Measurements from ENCODE around the gene INVS.

DNA sequence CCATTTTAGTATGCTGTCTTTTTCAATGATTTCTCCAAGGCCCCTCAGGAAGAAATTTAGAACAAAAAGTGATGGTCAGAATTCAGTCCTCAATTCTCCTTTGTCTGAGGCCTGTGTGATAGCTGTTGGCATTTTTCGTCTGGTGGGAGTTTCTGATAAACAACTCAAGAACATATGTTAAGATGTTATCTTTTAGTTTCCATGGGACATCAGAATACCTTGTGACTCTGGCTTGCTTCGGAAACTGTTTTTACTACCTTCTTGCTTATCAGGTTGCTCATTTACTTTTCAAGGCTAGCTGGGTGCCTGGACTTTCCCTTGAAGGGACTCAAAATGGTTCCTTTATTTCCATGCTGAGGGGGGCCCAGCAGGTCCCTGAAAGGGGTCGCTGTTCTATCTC lies 97.2 kb downstream of the INVS start:
- TF ChIP-seq SYNCRIP (IDR thresholded peaks at IDR 0.05; ENCODE audit: insufficient read depth, low read depth, low read length) (no peak), POLR2AphosphoS5 (IDR thresholded peaks at IDR 0.05; ENCODE audit: low read depth, low read length) (no peak), BRD4 (CRISPR knock-in tag; IDR thresholded peaks at IDR 0.05) (no peak), ZNF589 (CRISPR knock-in tag; conservative IDR thresholded peaks at IDR 0.05) (no peak), HNRNPL (IDR thresholded peaks at IDR 0.05; ENCODE audit: low read depth, low read length) (no peak), HCFC1 (IDR thresholded peaks at IDR 0.05; ENCODE audit: low read depth, low read length) (no peak), KLF16 (CRISPR knock-in tag; IDR thresholded peaks at IDR 0.05) (no peak), JUNB (CRISPR knock-in tag; IDR thresholded peaks at IDR 0.05; ENCODE audit: borderline replicate concordance) (no peak), TAF1 (CRISPR knock-in tag; IDR thresholded peaks at IDR 0.05) (no peak), SP4 (CRISPR knock-in tag; IDR thresholded peaks at IDR 0.05) (no peak), ZNF629 (CRISPR knock-in tag; conservative IDR thresholded peaks at IDR 0.05) (no peak), PHF21A (CRISPR knock-in tag; IDR thresholded peaks at IDR 0.05) (no peak), MED13 (CRISPR knock-in tag; IDR thresholded peaks at IDR 0.05) (no peak)
- TF ChIP-seq, protein P1, sequence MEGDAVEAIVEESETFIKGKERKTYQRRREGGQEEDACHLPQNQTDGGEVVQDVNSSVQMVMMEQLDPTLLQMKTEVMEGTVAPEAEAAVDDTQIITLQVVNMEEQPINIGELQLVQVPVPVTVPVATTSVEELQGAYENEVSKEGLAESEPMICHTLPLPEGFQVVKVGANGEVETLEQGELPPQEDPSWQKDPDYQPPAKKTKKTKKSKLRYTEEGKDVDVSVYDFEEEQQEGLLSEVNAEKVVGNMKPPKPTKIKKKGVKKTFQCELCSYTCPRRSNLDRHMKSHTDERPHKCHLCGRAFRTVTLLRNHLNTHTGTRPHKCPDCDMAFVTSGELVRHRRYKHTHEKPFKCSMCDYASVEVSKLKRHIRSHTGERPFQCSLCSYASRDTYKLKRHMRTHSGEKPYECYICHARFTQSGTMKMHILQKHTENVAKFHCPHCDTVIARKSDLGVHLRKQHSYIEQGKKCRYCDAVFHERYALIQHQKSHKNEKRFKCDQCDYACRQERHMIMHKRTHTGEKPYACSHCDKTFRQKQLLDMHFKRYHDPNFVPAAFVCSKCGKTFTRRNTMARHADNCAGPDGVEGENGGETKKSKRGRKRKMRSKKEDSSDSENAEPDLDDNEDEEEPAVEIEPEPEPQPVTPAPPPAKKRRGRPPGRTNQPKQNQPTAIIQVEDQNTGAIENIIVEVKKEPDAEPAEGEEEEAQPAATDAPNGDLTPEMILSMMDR (CRISPR knock-in tag; IDR thresholded peaks at IDR 0.05), result no peak

All from HepG2 (cell line).